ENCODE measurements around the gene AKR1B1. TPM values are rescaled to one million over a fixed set of nuclear protein-coding genes. Genes with fewer than 3 reads are reported as not detected.

Gene AKR1B1
- total RNA-seq, 1 experiment from 2014 or later: 104 TPM

DNA sequence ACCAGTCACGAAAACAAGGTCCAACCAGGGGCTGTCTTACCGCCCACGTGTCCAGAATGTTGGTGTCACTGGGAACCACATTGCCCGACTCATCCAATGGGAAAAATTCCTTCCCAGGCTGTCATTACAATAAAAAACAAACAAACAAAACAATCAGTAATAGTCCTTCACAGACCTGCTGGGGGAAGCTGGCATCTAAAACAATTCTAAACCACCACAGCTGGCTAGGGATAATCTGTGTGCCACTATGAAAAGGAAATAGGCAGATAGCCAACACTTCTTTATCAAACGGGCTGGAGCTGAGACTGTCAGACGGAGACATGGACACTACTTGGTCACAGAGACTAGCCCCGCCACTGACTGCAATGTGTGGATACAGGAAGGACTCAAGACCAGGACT, 9.2 kb downstream of the AKR1B1 start:
- Histone ChIP-seq H3K27me3 (replicated peaks; ENCODE audit: insufficient read depth, low read depth, low read length, poor library complexity) (no peaks in the 10 kb centered on the region), H3K36me3 (ENCODE audit: insufficient read depth, low read length, poor library complexity, severe bottlenecking) (peaks cover 19% of the 10 kb centered on the region), H3K27ac (ENCODE audit: low read depth, low read length, poor library complexity, severe bottlenecking) (no peak overlapping the region), H3K4me1 (ENCODE audit: insufficient read depth, low read length, poor library complexity, severe bottlenecking) (no peaks in the 10 kb centered on the region), H3K9me3 (ENCODE audit: low read depth, low read length, poor library complexity, severe bottlenecking) (no peaks in the 10 kb centered on the region), H3K4me3 (ENCODE audit: low read depth, low read length, poor library complexity, severe bottlenecking) (no peak overlapping the region)
- ChIA-PET CTCF (no interaction called here), POLR2A (ENCODE audit: low non-redundant PET) (no interaction called here)
- no TSS peak for BruUV-seq (replicated peaks)
- DNase-seq (ENCODE audit: low spot score): no peak
- intact Hi-C loops (cut with micrococcal nuclease; ENCODE audit: unreplicated experiment): no loop called here
- TF ChIP-seq EZH2 (IDR thresholded peaks at IDR 0.05; ENCODE audit: borderline replicate concordance, low read depth, low read length, poor library complexity, severe bottlenecking): no peak
- TF ChIP-seq, protein P1, sequence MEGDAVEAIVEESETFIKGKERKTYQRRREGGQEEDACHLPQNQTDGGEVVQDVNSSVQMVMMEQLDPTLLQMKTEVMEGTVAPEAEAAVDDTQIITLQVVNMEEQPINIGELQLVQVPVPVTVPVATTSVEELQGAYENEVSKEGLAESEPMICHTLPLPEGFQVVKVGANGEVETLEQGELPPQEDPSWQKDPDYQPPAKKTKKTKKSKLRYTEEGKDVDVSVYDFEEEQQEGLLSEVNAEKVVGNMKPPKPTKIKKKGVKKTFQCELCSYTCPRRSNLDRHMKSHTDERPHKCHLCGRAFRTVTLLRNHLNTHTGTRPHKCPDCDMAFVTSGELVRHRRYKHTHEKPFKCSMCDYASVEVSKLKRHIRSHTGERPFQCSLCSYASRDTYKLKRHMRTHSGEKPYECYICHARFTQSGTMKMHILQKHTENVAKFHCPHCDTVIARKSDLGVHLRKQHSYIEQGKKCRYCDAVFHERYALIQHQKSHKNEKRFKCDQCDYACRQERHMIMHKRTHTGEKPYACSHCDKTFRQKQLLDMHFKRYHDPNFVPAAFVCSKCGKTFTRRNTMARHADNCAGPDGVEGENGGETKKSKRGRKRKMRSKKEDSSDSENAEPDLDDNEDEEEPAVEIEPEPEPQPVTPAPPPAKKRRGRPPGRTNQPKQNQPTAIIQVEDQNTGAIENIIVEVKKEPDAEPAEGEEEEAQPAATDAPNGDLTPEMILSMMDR (conservative IDR thresholded peaks at IDR 0.05; ENCODE audit: low read depth, low read length): no peak

DNA sequence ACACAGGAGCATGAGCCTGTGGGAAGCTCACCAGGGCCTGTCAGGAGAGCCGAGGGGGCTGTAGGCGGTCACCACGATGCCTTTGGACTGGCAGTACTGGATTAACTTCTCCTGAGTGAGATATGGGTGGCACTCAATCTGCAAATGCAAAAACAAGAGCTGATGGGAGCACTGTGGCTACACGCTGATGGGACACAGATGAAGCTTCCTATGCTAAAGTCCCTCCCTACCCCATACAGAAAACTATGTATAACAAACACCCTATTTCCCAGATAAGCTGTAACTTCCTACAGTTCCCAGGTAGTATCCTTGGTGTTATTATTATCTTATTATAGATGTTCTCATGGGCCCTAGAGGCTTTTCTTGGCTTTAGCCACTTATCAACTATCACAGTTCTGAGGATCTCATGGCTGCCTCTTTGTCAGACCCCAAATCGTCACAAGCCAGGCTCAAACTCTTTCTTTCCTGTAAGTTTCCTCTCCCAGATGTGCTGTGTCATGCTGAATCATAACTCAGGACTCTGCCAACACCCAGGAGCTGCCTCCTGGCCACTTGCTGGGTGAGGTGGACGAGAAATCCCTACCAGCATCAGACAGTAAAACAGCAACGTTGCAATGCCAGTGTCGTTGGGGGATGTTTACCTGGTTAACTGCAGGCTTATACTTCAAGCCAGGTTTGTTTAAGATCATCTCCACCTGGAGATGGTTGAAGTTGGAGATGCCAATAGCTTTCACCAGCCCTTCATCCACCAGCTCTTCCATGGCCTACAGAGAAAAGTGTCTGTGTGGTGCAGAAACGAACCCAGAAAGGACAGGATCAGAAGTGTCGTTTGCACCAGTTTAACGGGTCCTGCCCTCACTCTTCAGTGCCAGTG, 10.3 kb downstream of the AKR1B1 start:
- ChIA-PET POLR2A (ENCODE audit: low non-redundant PET) (no interaction called here), CTCF (no interaction called here)
- TF ChIP-seq, protein P1 (conservative IDR thresholded peaks at IDR 0.05; ENCODE audit: low read depth, low read length): no peak
- TF ChIP-seq EZH2 (IDR thresholded peaks at IDR 0.05; ENCODE audit: borderline replicate concordance, low read depth, low read length, poor library complexity, severe bottlenecking): no peak
- Histone ChIP-seq H3K27me3 (replicated peaks; ENCODE audit: insufficient read depth, low read depth, low read length, poor library complexity) (no peaks in the 10 kb centered on the region), H3K4me3 (ENCODE audit: low read depth, low read length, poor library complexity, severe bottlenecking) (no peak overlapping the region), H3K27ac (ENCODE audit: low read depth, low read length, poor library complexity, severe bottlenecking) (no peak overlapping the region), H3K4me1 (ENCODE audit: insufficient read depth, low read length, poor library complexity, severe bottlenecking) (no peaks in the 10 kb centered on the region), H3K36me3 (ENCODE audit: insufficient read depth, low read length, poor library complexity, severe bottlenecking) (peaks cover 20% of the 10 kb centered on the region), H3K9me3 (ENCODE audit: low read depth, low read length, poor library complexity, severe bottlenecking) (no peaks in the 10 kb centered on the region)
- no TSS peak for BruUV-seq (replicated peaks)
- intact Hi-C loops (cut with micrococcal nuclease; ENCODE audit: unreplicated experiment): no loop called here
- DNase-seq (ENCODE audit: low spot score): no peak

DNA sequence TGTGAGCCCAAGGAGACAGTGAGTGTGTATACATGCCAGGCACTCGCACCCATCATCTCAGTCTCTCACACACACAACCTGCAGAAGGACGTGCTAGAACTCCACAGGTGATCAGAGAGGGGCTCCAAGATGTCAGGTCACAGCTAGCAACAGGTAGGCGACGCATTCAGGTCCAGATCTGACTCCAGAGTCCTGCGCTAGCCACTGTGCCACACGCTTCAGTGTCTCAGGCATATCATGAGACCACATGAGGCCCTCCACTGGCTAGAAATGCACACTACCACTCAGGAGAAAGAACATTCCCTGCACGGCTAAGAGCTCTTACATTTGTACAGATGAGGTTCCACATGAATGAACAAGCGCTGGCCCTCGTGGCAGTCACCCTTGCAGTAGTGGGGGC, 11.5 kb downstream of the AKR1B1 start:
- Histone ChIP-seq H3K4me1 (ENCODE audit: insufficient read depth, low read length, poor library complexity, severe bottlenecking) (no peaks in the 10 kb centered on the region), H3K9me3 (ENCODE audit: low read depth, low read length, poor library complexity, severe bottlenecking) (no peaks in the 10 kb centered on the region), H3K27me3 (replicated peaks; ENCODE audit: insufficient read depth, low read depth, low read length, poor library complexity) (no peaks in the 10 kb centered on the region), H3K4me3 (ENCODE audit: low read depth, low read length, poor library complexity, severe bottlenecking) (no peak overlapping the region), H3K27ac (ENCODE audit: low read depth, low read length, poor library complexity, severe bottlenecking) (no peak overlapping the region), H3K36me3 (ENCODE audit: insufficient read depth, low read length, poor library complexity, severe bottlenecking) (peaks cover 24% of the 10 kb centered on the region)
- TF ChIP-seq EZH2 (IDR thresholded peaks at IDR 0.05; ENCODE audit: borderline replicate concordance, low read depth, low read length, poor library complexity, severe bottlenecking): no peak
- TF ChIP-seq, protein P1 (conservative IDR thresholded peaks at IDR 0.05; ENCODE audit: low read depth, low read length): no peak
- no TSS peak for BruUV-seq (replicated peaks)
- POLR2A ChIA-PET (ENCODE audit: low non-redundant PET): no interaction called here
- intact Hi-C loops (cut with micrococcal nuclease; ENCODE audit: unreplicated experiment): no loop called here
- no peak for DNase-seq (ENCODE audit: low spot score)
- CTCF ChIA-PET: no interaction called here
